Measurements from ENCODE around the gene KRT71. TPM values are rescaled to one million over a fixed set of nuclear protein-coding genes. Genes with fewer than 3 reads are reported as not detected.
A peak's percentile ranks its signal among the peaks of the same experiment; 100 is the strongest.

The KRT71 gene
- total RNA-seq, 3 donors from 2014 or later, result 0.16 TPM; not detected in 2

GRCh38 chr12:52499806-52500560 lies 53.0 kb downstream of the KRT71 start:
- no peaks in the 10 kb centered on the region for H3K36me3 ChIP-seq
- intact Hi-C loops (cut with DNase I; ENCODE audit: low total_unique reads), result loop anchor here (10.0 kb wide), 1 partner anchor 645 kb away; no protein-coding TSS in a partner anchor
- no peak for DNase-seq (ENCODE audit: low spot score in 2 of 2)
- peaks cover 2 to 15% of the 10 kb centered on the region in 2 donors for H3K4me1 ChIP-seq
- H3K9me3 ChIP-seq, result no peaks in the 10 kb centered on the region
- no peak overlapping the region for H3K4me3 ChIP-seq
- TF ChIP-seq CTCF (IDR thresholded peaks at IDR 0.05), result no peak
- no peak for TF ChIP-seq POLR2A (IDR thresholded peaks at IDR 0.05)
- TF ChIP-seq POLR2AphosphoS5 (IDR thresholded peaks at IDR 0.05), result no peak
- H3K27me3 ChIP-seq, result no peaks in the 10 kb centered on the region
- no peak overlapping the region for H3K27ac ChIP-seq

- intact Hi-C loops (cut with DNase I; ENCODE audit: low total_unique reads), result no loop called here
Observed at GRCh38 chr12:52498946-52499345, 54.0 kb downstream of the KRT71 start.

GRCh38 chr12:52497975-52498374 lies 55.0 kb downstream of the KRT71 start:
- no peak for DNase-seq (ENCODE audit: low spot score in 2 of 2)
- Histone ChIP-seq H3K27ac (no peak overlapping the region), H3K4me3 (no peak overlapping the region), H3K27me3 (no peaks in the 10 kb centered on the region), H3K36me3 (no peaks in the 10 kb centered on the region), H3K9me3 (no peaks in the 10 kb centered on the region), H3K4me1 (peaks cover 4 to 28% of the 10 kb centered on the region in 2 donors)
- intact Hi-C loops (cut with DNase I; ENCODE audit: low total_unique reads), result no loop called here
- no peak for TF ChIP-seq CTCF (IDR thresholded peaks at IDR 0.05)
- no peak for TF ChIP-seq POLR2A (IDR thresholded peaks at IDR 0.05)
- TF ChIP-seq POLR2AphosphoS5 (IDR thresholded peaks at IDR 0.05), result no peak

More at GRCh38 chr12:52498946-52499345, 54.0 kb downstream of the KRT71 start:
- TF ChIP-seq POLR2A (IDR thresholded peaks at IDR 0.05) (no peak), POLR2AphosphoS5 (IDR thresholded peaks at IDR 0.05) (no peak), CTCF (IDR thresholded peaks at IDR 0.05) (no peak)
- H3K4me3 ChIP-seq, result no peak overlapping the region
- DNase-seq (ENCODE audit: low spot score in 2 of 2), result no peak
- peaks cover 4 to 26% of the 10 kb centered on the region in 2 donors for H3K4me1 ChIP-seq
- no peaks in the 10 kb centered on the region for H3K9me3 ChIP-seq
- H3K27me3 ChIP-seq, result no peaks in the 10 kb centered on the region
- H3K27ac ChIP-seq, result no peak overlapping the region
- H3K36me3 ChIP-seq, result no peaks in the 10 kb centered on the region

- intact Hi-C loops (cut with DNase I; ENCODE audit: low total_unique reads), result no loop called here
- no peaks in the 10 kb centered on the region for H3K27me3 ChIP-seq
- H3K36me3 ChIP-seq, result no peaks in the 10 kb centered on the region
- TF ChIP-seq POLR2A (IDR thresholded peaks at IDR 0.05), result no peak
- TF ChIP-seq POLR2AphosphoS5 (IDR thresholded peaks at IDR 0.05), result peak in 1 of 3 donors; percentile 40
- no peak for DNase-seq (ENCODE audit: low spot score in 2 of 2)
- H3K4me3 ChIP-seq, result no peak overlapping the region
- no peaks in the 10 kb centered on the region for H3K9me3 ChIP-seq
- H3K4me1 ChIP-seq, result peaks cover 4 to 28% of the 10 kb centered on the region in 2 donors
- peak overlapping the region; percentile 74 to 84 for H3K27ac ChIP-seq
Observed at GRCh38 chr12:52496590-52497071, 56.3 kb downstream of the KRT71 start.

GRCh38 chr12:52496054-52496453 lies 56.9 kb downstream of the KRT71 start:
- no peaks in the 10 kb centered on the region for H3K9me3 ChIP-seq
- no peak for TF ChIP-seq POLR2A (IDR thresholded peaks at IDR 0.05)
- no peak for TF ChIP-seq CTCF (IDR thresholded peaks at IDR 0.05)
- no peak for TF ChIP-seq POLR2AphosphoS5 (IDR thresholded peaks at IDR 0.05)
- H3K27me3 ChIP-seq, result peaks cover 0 to 5% of the 10 kb centered on the region in 2 donors
- H3K27ac ChIP-seq, result peak overlapping the region; percentile 74 to 84
- intact Hi-C loops (cut with DNase I; ENCODE audit: low total_unique reads), result no loop called here
- H3K36me3 ChIP-seq, result no peaks in the 10 kb centered on the region
- H3K4me1 ChIP-seq, result peaks cover 4 to 28% of the 10 kb centered on the region in 2 donors
- no peak overlapping the region for H3K4me3 ChIP-seq
- DNase-seq (ENCODE audit: low spot score in 2 of 2), result no peak
